ENCODE data around the gene ANTXR1.

DNA sequence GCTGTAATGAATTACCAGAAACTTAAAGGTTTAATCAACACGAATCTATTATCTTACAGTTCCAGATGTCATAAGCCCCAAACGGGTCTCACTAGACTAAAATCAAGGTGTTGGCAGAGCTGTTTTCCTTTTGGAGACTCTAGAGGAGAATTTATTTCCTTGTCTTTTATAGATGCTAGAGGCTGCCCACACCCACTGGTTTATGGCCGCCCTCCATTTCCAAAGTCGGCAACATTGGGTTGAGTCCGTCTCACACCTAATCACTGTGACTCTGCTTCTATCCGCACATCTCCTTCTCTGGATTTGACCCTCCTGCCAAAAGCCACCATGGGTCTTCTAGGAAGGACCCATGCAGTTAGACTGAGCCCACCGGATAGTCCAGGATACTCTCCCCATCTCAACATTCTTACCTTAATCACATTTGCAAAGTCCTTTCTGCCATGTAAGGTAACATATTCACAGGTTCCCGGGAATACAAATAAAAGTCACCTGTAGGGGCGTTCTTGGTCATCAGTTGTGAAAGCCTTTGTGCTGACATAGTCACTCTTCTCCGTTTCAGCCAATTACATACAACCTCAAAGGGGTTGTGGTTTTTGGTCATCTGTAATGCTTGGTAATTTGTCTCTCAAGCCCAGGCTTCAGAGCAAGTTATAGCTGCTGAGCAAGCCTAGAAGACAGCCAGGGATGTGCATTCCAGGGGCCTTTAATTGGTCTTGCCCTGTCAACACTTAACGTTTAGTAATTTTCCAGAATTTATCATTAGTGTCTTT lies 179.4 kb downstream of the ANTXR1 start:
- TF ChIP-seq, protein P1, sequence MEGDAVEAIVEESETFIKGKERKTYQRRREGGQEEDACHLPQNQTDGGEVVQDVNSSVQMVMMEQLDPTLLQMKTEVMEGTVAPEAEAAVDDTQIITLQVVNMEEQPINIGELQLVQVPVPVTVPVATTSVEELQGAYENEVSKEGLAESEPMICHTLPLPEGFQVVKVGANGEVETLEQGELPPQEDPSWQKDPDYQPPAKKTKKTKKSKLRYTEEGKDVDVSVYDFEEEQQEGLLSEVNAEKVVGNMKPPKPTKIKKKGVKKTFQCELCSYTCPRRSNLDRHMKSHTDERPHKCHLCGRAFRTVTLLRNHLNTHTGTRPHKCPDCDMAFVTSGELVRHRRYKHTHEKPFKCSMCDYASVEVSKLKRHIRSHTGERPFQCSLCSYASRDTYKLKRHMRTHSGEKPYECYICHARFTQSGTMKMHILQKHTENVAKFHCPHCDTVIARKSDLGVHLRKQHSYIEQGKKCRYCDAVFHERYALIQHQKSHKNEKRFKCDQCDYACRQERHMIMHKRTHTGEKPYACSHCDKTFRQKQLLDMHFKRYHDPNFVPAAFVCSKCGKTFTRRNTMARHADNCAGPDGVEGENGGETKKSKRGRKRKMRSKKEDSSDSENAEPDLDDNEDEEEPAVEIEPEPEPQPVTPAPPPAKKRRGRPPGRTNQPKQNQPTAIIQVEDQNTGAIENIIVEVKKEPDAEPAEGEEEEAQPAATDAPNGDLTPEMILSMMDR (IDR thresholded peaks at IDR 0.05), result no peak
- TF ChIP-seq EP300 (IDR thresholded peaks at IDR 0.05; ENCODE audit: low read depth) (no peak), POLR2AphosphoS5 (IDR thresholded peaks at IDR 0.05) (no peak)
